ENCODE measurements around the gene SORCS2. TPM values are rescaled to one million over a fixed set of nuclear protein-coding genes. Genes with fewer than 3 reads are reported as not detected.
A peak's percentile ranks its signal among the peaks of the same experiment; 100 is the strongest.

SORCS2 gene
- total RNA-seq, 4 donors from 2014 or later = 0.26 to 17.1 (median 2.9) TPM

- TF ChIP-seq POLR2A (IDR thresholded peaks at IDR 0.05) (no peak), CTCF (IDR thresholded peaks at IDR 0.05) (peak in 1 of 4 experiments; percentile 7)
- intact Hi-C loops (cut with DNase I; ENCODE audit: low total_unique reads) = no loop called here
- no peaks in the 10 kb centered on the region for H3K36me3 ChIP-seq
- no peak overlapping the region for H3K4me3 ChIP-seq
- DNase-seq = no peak
- H3K27me3 ChIP-seq = no peaks in the 10 kb centered on the region
- no peaks in the 10 kb centered on the region for H3K4me1 ChIP-seq
- H3K27ac ChIP-seq = peak overlapping the region in 1 of 2 donors; percentile 45
- no peaks in the 10 kb centered on the region for H3K9me3 ChIP-seq
Measured at GRCh38 chr4:7275490-7276154, 83.3 kb downstream of the SORCS2 start.

GRCh38 chr4:7276515-7276914 lies 84.2 kb downstream of the SORCS2 start:
- Histone ChIP-seq H3K27ac (peak overlapping the region in 1 of 2 donors; percentile 45), H3K4me1 (no peaks in the 10 kb centered on the region), H3K36me3 (no peaks in the 10 kb centered on the region), H3K4me3 (no peak overlapping the region), H3K27me3 (no peaks in the 10 kb centered on the region), H3K9me3 (no peaks in the 10 kb centered on the region)
- TF ChIP-seq CTCF (IDR thresholded peaks at IDR 0.05) = no peak
- no peak for TF ChIP-seq POLR2A (IDR thresholded peaks at IDR 0.05)
- DNase-seq = peak; percentile 32 to 43
- intact Hi-C loops (cut with DNase I; ENCODE audit: low total_unique reads) = no loop called here

- no peaks in the 10 kb centered on the region for H3K36me3 ChIP-seq
- H3K9me3 ChIP-seq = no peaks in the 10 kb centered on the region
- no peaks in the 10 kb centered on the region for H3K4me1 ChIP-seq
- H3K4me3 ChIP-seq = no peak overlapping the region
- no peak for DNase-seq
- H3K27me3 ChIP-seq = no peaks in the 10 kb centered on the region
- no peak overlapping the region for H3K27ac ChIP-seq
- TF ChIP-seq CTCF (IDR thresholded peaks at IDR 0.05) (no peak), POLR2A (IDR thresholded peaks at IDR 0.05) (no peak)
- intact Hi-C loops (cut with DNase I; ENCODE audit: low total_unique reads) = no loop called here
Measured at GRCh38 chr4:7278071-7278765, 85.9 kb downstream of the SORCS2 start.

GRCh38 chr4:7278981-7279380 lies 86.6 kb downstream of the SORCS2 start:
- no peaks in the 10 kb centered on the region for H3K9me3 ChIP-seq
- H3K27me3 ChIP-seq = no peaks in the 10 kb centered on the region
- no peak overlapping the region for H3K4me3 ChIP-seq
- no peak for TF ChIP-seq CTCF (IDR thresholded peaks at IDR 0.05)
- intact Hi-C loops (cut with DNase I; ENCODE audit: low total_unique reads) = no loop called here
- no peaks in the 10 kb centered on the region for H3K4me1 ChIP-seq
- H3K27ac ChIP-seq = no peak overlapping the region
- H3K36me3 ChIP-seq = no peaks in the 10 kb centered on the region
- DNase-seq = no peak

- H3K9me3 ChIP-seq = no peaks in the 10 kb centered on the region
- no peaks in the 10 kb centered on the region for H3K4me1 ChIP-seq
- no peak for DNase-seq
- no peak overlapping the region for H3K4me3 ChIP-seq
- H3K27ac ChIP-seq = no peak overlapping the region
- no peaks in the 10 kb centered on the region for H3K36me3 ChIP-seq
- H3K27me3 ChIP-seq = no peaks in the 10 kb centered on the region
- TF ChIP-seq POLR2A (IDR thresholded peaks at IDR 0.05) (no peak), CTCF (IDR thresholded peaks at IDR 0.05) (no peak)
- intact Hi-C loops (cut with DNase I; ENCODE audit: low total_unique reads) = no loop called here
Measured at GRCh38 chr4:7279902-7280301, 87.6 kb downstream of the SORCS2 start.

Measured in uterus (tissue), 4 donors.